Thymus (tissue), 14 donors: ENCODE results near the gene PTGER1. TPM values are rescaled to one million over a fixed set of nuclear protein-coding genes. Genes with fewer than 3 reads are reported as not detected.

Experiments used
- DNase-seq, 9 donors: peaks; one replicate each; pipeline ENCODE4 v3.0.0-alpha.2; 2013; ENCODE audit warnings: low spot score in 9 of 9, low read depth in 6 of 9, missing footprints in 1 of 9
- H3K27ac ChIP-seq, 2 donors: one replicate each; pipeline ENCODE4 v1.5.1; 2013; ENCODE audit warnings: control low read depth in 1 of 2, low read depth in 1 of 2, low read length in 1 of 2, mild to moderate bottlenecking in 1 of 2, moderate library complexity in 1 of 2
- H3K27me3 ChIP-seq, 2 donors: one replicate each; pipeline ENCODE4 v1.5.1; 2013; ENCODE audit warnings: low read length in 1 of 2; ENCODE audit not compliant: control insufficient read depth in 2 of 2, insufficient read depth in 1 of 2
- H3K36me3 ChIP-seq, 2 donors: one replicate each; pipeline ENCODE4 v1.5.1; 2013; ENCODE audit warnings: low read length in 1 of 2, mild to moderate bottlenecking in 1 of 2, moderate library complexity in 1 of 2; ENCODE audit not compliant: control insufficient read depth in 2 of 2, insufficient read depth in 2 of 2
- H3K4me1 ChIP-seq, 2 donors: one replicate each; pipeline ENCODE4 v1.5.1; 2013; ENCODE audit warnings: low read length in 2 of 2; ENCODE audit not compliant: control insufficient read depth in 2 of 2, insufficient read depth in 2 of 2
- H3K4me3 ChIP-seq, 2 donors: one replicate each; pipeline ENCODE4 v1.5.1; 2013; ENCODE audit warnings: low read length in 2 of 2, control low read depth in 1 of 2, mild to moderate bottlenecking in 1 of 2
- H3K9me3 ChIP-seq, 2 donors: one replicate each; pipeline ENCODE4 v1.5.1; 2013; ENCODE audit warnings: low read length in 1 of 2, mild to moderate bottlenecking in 1 of 2; ENCODE audit not compliant: control insufficient read depth in 2 of 2, insufficient read depth in 1 of 2
- WGBS: extraction: QIAGEN DNeasy Blood & Tissue Kit; methylation state at CpG from one replicate; pipeline ENCODE4 v1.1.7; 2013; 5-methylcytosine and 5-hydroxymethylcytosine counted together
- long read RNA-seq, 10 donors: transcript quantifications; one replicate each; lab custom pipeline, GENCODE V29; 2026
- polyA plus RNA-seq: library from polyadenylated mRNA; stranded (reverse); fragments of 200-250 nt; gene quantifications from one replicate; pipeline ENCODE4 v1.2.3, GENCODE V29; 2013
- total RNA-seq: library from RNA; stranded (reverse); fragments of 120-200 nt; gene quantifications from one replicate; pipeline ENCODE4 v1.2.4, GENCODE V29; 2013
- donor health status: healthy.

PTGER1 gene, protein sequence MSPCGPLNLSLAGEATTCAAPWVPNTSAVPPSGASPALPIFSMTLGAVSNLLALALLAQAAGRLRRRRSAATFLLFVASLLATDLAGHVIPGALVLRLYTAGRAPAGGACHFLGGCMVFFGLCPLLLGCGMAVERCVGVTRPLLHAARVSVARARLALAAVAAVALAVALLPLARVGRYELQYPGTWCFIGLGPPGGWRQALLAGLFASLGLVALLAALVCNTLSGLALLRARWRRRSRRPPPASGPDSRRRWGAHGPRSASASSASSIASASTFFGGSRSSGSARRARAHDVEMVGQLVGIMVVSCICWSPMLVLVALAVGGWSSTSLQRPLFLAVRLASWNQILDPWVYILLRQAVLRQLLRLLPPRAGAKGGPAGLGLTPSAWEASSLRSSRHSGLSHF
- not detected for total RNA-seq
- polyA plus RNA-seq, result 0.11 TPM
- long read RNA-seq, donor 1, result 0 reads
- long read RNA-seq, donor 2, result 0 reads
- long read RNA-seq, donor 3, result 0 reads
- long read RNA-seq, donor 4, result 0 reads
- long read RNA-seq, donor 5, partial matches to known transcripts, result 0 of 2 reads
- long read RNA-seq, donor 5, other reads (novel, unspliced or antisense), result 0 of 2 reads
- long read RNA-seq, donor 6, result 0 reads
- long read RNA-seq, donor 7, result 0 reads
- long read RNA-seq, donor 8, partial matches to known transcripts, result 0 of 1 reads
- long read RNA-seq, donor 8, other reads (novel, unspliced or antisense), result 0 of 1 reads
- long read RNA-seq, donor 9, result 0 reads
- long read RNA-seq, donor 10, result 0 reads

DNA sequence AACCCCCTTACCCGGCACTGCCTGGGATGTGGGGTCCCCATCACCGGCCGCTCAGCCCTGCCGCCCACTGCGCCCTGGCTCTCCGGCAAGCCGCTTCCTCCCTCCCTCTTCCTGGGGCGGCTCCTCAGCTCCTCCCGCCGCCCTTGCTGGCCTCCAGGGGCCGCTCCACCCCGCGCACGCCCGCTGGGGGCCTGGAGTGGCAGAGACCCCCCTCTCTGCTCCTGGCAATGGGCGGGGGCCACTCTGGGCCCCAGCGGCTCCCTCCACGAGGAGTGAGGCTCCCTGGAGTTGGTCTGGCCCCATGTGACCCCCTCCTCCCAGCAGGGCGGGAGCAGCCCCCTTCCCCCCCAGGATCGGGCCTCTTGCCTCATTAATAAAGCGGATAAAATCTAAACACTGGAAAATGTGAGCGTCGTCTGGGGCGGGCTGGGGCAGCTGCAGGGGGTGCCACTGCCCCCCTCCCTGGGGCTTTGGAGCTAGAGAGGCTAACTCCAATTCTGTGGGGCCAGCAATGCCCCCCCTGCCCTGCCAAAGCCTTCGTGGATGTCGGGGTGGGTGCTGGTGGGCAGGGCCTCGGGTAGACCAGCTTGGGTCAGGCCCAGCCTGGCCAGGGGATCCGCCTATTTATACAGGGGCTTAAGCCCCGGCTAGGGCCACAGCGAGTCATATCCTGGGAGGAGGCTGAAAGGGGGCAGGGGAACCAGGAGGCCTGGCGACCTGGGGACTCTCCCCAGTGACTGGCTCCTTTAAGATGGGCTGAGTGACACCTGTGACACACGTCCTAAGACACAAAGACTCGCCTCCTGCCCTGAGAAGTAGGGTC is at the start of gene PTGER1:
TSS of gene PTGER1 (minus strand) at position 104 of the 823 bp plus-strand sequence. CDS start 1,034 bp downstream, outside the sequence.
- Histone ChIP-seq H3K27ac (peak within 1 kb of the TSS in 1 of 2 donors; percentile 25), H3K4me3 (no peak within 1 kb of the TSS), H3K27me3 (peaks cover 41 to 49% of the 10 kb centered on the region in 2 donors), H3K9me3 (peaks cover 0 to 3% of the 10 kb centered on the region in 2 donors), H3K36me3 (peaks cover 20 to 30% of the 10 kb centered on the region in 2 donors), H3K4me1 (peaks cover 4 to 35% of the 10 kb centered on the region in 2 donors)
- DNase-seq, result no peak
- 17% methylated on average over 33 of the region's 33 CpGs for WGBS

DNA sequence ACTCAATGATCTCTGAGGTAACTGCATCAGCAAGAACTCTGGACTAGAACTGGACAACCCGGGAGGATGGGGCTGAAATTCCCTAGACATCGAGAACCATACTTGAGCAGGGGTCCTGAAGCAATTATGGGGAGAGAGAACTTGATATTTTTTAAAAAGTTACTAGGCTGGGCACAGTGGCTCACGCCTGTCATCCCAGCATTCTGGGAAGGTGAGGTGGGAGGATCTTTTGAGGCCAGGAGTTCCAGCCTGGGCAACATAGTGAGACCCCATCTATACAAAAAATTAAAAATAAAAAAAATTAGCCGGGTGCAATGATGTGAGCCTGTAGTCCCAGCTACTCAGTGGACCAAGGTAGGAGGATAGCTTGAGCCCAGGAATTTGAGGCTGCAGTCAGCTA is 45.4 kb upstream of the PTGER1 start:
- peaks cover 0 to 4% of the 10 kb centered on the region in 2 donors for H3K9me3 ChIP-seq
- H3K36me3 ChIP-seq, result peaks cover 10 to 12% of the 10 kb centered on the region in 2 donors
- H3K4me1 ChIP-seq, result peaks cover 12 to 50% of the 10 kb centered on the region in 2 donors
- no peak overlapping the region for H3K27ac ChIP-seq
- no peak overlapping the region for H3K4me3 ChIP-seq
- 98% methylated on average over 4 of the region's 4 CpGs for WGBS
- no peak for DNase-seq
- H3K27me3 ChIP-seq, result no peaks in the 10 kb centered on the region

DNA sequence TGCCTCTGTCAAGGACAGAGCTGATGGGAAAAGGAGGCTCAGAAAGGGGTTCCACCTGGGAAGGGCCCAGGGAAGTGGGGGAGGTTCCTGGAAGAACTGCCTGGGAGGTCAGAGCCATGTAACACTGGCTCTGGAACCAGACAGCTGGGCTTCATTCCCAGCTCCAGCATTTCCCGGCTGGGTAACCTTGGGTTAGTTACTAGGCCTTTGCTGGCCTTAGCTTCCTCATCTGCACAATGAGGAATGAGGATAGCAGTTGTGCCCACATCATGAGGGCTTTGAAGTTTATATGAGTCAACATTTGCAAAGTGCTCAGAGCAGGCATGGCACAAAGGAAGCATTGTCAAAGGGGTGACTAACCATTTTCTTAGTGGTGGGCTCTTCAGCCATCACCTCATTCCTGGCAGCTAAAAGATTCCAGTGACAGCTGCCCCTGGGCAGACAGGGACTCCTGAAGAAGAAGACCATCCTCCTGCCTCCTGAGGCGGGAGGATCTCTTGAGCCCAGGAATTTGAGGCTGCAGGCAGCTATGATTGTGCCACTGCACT is 44.8 kb upstream of the PTGER1 start:
- Histone ChIP-seq H3K36me3 (peaks cover 16 to 18% of the 10 kb centered on the region in 2 donors), H3K4me3 (no peak overlapping the region), H3K4me1 (peaks cover 18 to 56% of the 10 kb centered on the region in 2 donors), H3K27me3 (no peaks in the 10 kb centered on the region), H3K9me3 (peaks cover 0 to 4% of the 10 kb centered on the region in 2 donors), H3K27ac (peak overlapping the region in 1 of 2 donors; percentile 68)
- no peak for DNase-seq
- 95% methylated on average over 2 of the region's 2 CpGs for WGBS

DNA sequence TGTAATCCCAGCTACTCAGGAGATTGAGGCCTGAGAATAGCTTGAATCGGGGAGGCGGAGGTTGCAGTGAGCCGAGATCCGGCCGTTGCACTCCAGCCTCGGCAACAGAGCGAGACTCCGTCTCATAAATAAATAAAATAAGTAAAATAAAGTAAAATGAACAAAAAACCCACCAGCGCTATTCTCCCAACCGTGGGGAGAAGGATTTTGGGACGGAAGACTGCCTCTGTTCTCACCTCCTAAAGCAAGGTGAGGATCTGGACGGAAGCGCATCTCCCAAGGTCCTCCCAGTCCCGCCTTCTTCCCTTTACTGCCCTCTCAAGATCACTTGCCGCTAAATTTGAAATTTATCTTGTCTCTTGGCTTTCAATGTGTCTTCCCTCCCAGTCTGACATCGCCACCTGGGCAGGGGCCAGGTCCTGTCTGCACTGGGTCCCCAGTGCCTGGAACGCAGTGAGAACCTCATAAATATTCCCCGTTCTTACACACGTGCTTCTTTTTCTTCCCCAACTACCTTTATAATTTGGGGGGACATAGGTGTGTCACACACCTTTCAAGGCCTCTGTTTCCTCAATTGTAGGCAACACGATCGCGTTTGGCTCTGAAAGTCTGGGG is 44.2 kb upstream of the PTGER1 start:
- H3K4me3 ChIP-seq, result no peak overlapping the region
- 98% methylated on average over 22 of the region's 22 CpGs for WGBS
- H3K9me3 ChIP-seq, result peaks cover 0 to 4% of the 10 kb centered on the region in 2 donors
- no peaks in the 10 kb centered on the region for H3K27me3 ChIP-seq
- peaks cover 24 to 58% of the 10 kb centered on the region in 2 donors for H3K4me1 ChIP-seq
- peaks cover 22 to 24% of the 10 kb centered on the region in 2 donors for H3K36me3 ChIP-seq
- DNase-seq, result no peak
- H3K27ac ChIP-seq, result peak overlapping the region; percentile 36 to 93

DNA sequence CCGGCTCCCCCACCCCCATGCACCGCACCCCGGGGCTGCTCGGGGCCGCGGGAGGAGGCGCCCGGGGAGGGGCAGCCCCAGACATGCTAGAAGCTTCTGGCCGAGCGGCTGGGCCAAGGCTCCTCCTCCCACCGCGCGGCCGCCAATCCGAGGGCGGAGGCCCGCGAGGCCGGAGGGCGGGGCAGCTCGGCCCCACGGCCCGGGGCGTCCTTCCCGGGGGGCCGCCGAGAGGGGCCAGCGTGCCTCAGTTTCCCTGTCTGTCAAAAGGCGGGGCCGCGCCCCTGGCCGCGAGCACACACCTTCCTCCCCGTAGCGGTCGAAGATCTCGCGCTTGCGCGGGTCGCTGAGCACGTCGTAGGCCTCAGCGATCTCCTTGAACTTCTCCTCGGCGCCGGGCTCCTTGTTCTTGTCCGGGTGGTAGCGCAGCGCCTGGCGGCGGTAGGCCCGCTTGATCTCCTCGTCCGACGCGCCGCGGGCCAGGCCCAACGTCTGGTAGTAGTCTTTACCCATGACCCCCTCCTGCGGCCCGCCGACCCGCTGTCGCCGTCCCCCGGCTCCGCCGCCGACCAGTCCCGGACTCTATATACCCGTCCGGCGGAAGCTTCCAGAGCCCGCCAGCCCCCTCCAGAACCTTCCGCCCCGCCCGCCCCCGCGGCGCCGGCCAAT is 42.8 kb upstream of the PTGER1 start, which contains the start of gene DNAJB1:
TSS of gene DNAJB1 (minus strand) at position 558 of the 666 bp plus-strand sequence. CDS start at position 510, 48 bp downstream.
- DNase-seq, result peak in 6 of 9 donors; percentile 59 to 95 (median 72)
- Histone ChIP-seq H3K4me3 (peak within 1 kb of the TSS; percentile 70 to 98), H3K27me3 (no peaks in the 10 kb centered on the region), H3K4me1 (peaks cover 25 to 57% of the 10 kb centered on the region in 2 donors), H3K36me3 (peaks cover 26 to 32% of the 10 kb centered on the region in 2 donors), H3K27ac (peak within 1 kb of the TSS; percentile 97 to 100), H3K9me3 (peaks cover 0 to 4% of the 10 kb centered on the region in 2 donors)
- under 1% methylated on average over 82 of the region's 82 CpGs for WGBS

DNA sequence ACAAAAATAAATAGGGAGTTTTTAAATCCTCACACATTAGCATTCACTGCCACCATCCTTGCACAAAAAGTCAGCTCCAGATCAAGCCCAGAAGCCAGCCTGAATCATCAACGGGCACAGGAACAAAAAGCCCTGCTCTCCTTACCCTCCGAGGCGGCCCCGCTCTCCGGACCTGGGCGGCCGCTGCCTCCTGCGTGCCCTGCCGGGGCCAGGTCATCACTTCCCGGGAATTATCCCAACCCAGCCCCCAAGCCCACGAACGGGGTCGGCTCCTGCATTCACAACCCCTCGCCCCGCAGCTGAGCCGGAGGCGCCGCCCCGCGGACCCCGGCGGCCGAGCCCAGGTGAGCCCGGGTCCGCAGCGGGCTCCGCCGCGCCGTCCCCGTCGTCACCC is 42.3 kb upstream of the PTGER1 start:
- no peak for DNase-seq
- under 1% methylated on average over 32 of the region's 32 CpGs for WGBS
- H3K36me3 ChIP-seq, result peaks cover 26 to 32% of the 10 kb centered on the region in 2 donors
- peak overlapping the region; percentile 70 to 98 for H3K4me3 ChIP-seq
- H3K9me3 ChIP-seq, result peaks cover 0 to 4% of the 10 kb centered on the region in 2 donors
- H3K27ac ChIP-seq, result peak overlapping the region; percentile 97 to 100
- peaks cover 25 to 53% of the 10 kb centered on the region in 2 donors for H3K4me1 ChIP-seq
- no peaks in the 10 kb centered on the region for H3K27me3 ChIP-seq

DNA sequence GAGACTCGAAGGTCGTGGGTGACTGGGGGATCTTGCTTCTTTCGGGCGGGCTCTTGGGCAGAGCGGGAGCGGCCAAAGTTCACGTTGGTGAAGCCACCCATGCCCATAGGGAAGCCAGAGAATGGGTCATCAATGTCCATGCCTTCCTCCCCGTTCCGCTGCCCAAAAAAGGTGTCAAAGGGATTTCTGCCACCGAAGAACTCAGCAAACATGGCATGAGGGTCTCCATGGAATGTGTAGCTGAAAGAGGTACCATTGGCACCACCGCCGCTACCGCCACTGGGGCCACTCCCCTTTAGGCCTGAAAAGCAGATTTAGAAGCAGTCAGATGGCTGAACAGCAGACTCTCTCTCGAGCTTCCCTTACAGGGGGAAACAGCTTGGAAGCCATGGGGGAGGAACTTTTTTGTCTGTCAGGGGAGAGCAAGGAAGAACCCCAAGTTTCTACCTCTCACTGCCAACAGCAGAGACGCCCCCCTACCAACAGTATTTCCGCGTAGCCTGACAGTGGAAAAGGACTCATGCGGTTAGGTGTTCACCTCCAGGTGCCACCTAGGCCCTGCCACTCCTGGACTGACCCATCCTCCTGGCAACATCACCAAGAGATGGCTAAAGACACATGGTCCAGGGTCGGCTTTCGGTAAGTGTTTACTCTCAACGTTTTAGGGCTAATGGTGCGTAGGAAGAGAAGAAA is 41.7 kb upstream of the PTGER1 start:
- H3K4me3 ChIP-seq, result peak overlapping the region; percentile 70 to 98
- peaks cover 26 to 32% of the 10 kb centered on the region in 2 donors for H3K36me3 ChIP-seq
- peak overlapping the region in 1 of 2 donors; percentile 100 for H3K27ac ChIP-seq
- peaks cover 0 to 4% of the 10 kb centered on the region in 2 donors for H3K9me3 ChIP-seq
- no peaks in the 10 kb centered on the region for H3K27me3 ChIP-seq
- 44% methylated on average over 22 of the region's 22 CpGs for WGBS
- H3K4me1 ChIP-seq, result peaks cover 25 to 47% of the 10 kb centered on the region in 2 donors
- peak in 2 of 9 donors; percentile 29 to 59 for DNase-seq
